Muscle of leg (tissue), 11 donors: Measurements from ENCODE around the gene ABCA13. TPM values are rescaled to one million over a fixed set of nuclear protein-coding genes. Genes with fewer than 3 reads are reported as not detected.

Experiments used
- DNase-seq: peaks from one replicate; pipeline ENCODE4 v3.0.0; 2013
- H3K27ac ChIP-seq: one replicate; pipeline ENCODE4 v1.5.1; 2013; ENCODE audit warnings: mild to moderate bottlenecking, low read length, control low read depth
- H3K27me3 ChIP-seq: one replicate; pipeline ENCODE4 v1.6.1; 2013; ENCODE audit warnings: low read length; ENCODE audit not compliant: control insufficient read depth, insufficient read depth
- H3K36me3 ChIP-seq: one replicate; pipeline ENCODE4 v1.6.1; 2013; ENCODE audit warnings: low read length; ENCODE audit not compliant: control insufficient read depth, insufficient read depth
- H3K4me1 ChIP-seq: one replicate; pipeline ENCODE4 v1.6.1; 2013; ENCODE audit warnings: low read length; ENCODE audit not compliant: control insufficient read depth, insufficient read depth
- H3K4me3 ChIP-seq: one replicate; pipeline ENCODE4 v1.5.1; 2013; ENCODE audit warnings: low read length, control low read depth
- H3K9me3 ChIP-seq: replicated peaks from 2 replicates; pipeline ENCODE4 v1.6.1; 2013; ENCODE audit warnings: low read depth, low read length; ENCODE audit not compliant: control insufficient read depth
- WGBS: methylation state at CpG from one replicate; pipeline ENCODE4 v1.1.5; 2013; ENCODE audit warnings: missing lambda C conversion rate; ENCODE audit not compliant: insufficient coverage; 5-methylcytosine and 5-hydroxymethylcytosine counted together
- polyA plus RNA-seq, 8 donors: library from polyadenylated mRNA; unstranded; fragments of 120-200 nt; gene quantifications; one replicate each; pipeline versions ENCODE4 v1.2.1 to v1.2.3, GENCODE V29; 2013; ENCODE audit warnings: inconsistent platforms in 1 of 8, low replicate concordance in 1 of 8; ENCODE audit not compliant: insufficient read length in 8 of 8, insufficient read depth in 1 of 8
- total RNA-seq: library from RNA; stranded (reverse); fragments of 120-200 nt; gene quantifications from one replicate; pipeline ENCODE4 v1.2.4, GENCODE V29; 2013

Gene ABCA13
- total and polyA plus RNA-seq, 9 donors: 0.04 to 0.13 (median 0.08) TPM

DNA sequence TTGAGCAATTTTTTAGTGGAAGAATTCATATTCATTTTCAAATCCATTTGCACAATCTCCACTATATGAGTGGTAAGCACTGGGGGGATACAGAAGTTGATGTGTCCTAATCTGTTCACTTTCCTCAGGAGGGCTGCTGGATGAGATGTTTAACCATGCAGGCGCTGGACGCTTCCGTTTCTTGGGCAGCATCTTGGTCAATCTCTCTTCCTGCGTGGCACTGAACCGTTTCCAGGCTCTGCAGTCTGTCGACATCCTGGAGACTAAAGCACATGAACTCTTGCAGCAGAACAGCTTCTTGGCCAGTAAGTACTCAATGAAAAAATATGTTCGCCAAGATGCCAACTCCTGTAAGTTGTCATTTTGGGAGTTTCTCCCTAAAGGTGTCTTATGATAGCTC is 179.3 kb downstream of the ABCA13 start:
- DNase-seq: no peak

DNA sequence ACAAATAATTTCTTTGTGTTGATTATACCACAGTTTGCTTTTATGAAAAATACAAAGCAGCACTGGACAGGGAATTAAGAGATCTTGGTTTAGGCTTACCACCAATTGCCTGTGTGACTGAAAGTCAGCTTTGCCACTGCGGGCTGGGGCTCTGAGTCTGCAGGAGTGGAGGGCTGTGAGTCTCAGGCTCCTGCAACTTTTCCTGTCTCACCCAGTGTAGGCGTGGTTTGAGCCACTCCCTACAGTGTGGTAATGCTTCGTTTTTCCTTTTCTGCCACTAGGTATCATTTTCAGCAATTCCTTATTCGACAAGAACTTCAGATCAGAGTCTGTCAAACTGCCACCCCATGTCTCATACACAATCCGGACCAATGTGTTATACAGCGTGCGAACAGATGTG is 180.6 kb downstream of the ABCA13 start:
- WGBS: 86% methylated on average over 7 of the region's 7 CpGs
- no peaks in the 10 kb centered on the region for H3K27me3 ChIP-seq
- H3K9me3 ChIP-seq: no peaks in the 10 kb centered on the region
- no peaks in the 10 kb centered on the region for H3K4me1 ChIP-seq
- H3K27ac ChIP-seq: no peak overlapping the region
- DNase-seq: no peak
- no peaks in the 10 kb centered on the region for H3K36me3 ChIP-seq
- H3K4me3 ChIP-seq: no peak overlapping the region

More for the DNA sequence above, 179.3 kb downstream of the ABCA13 start:
- no peaks in the 10 kb centered on the region for H3K9me3 ChIP-seq
- no peak overlapping the region for H3K27ac ChIP-seq
- H3K4me1 ChIP-seq: no peaks in the 10 kb centered on the region
- H3K4me3 ChIP-seq: no peak overlapping the region
- H3K36me3 ChIP-seq: no peaks in the 10 kb centered on the region
- 90% methylated on average over 2 of the region's 7 CpGs for WGBS
- H3K27me3 ChIP-seq: no peaks in the 10 kb centered on the region

DNA sequence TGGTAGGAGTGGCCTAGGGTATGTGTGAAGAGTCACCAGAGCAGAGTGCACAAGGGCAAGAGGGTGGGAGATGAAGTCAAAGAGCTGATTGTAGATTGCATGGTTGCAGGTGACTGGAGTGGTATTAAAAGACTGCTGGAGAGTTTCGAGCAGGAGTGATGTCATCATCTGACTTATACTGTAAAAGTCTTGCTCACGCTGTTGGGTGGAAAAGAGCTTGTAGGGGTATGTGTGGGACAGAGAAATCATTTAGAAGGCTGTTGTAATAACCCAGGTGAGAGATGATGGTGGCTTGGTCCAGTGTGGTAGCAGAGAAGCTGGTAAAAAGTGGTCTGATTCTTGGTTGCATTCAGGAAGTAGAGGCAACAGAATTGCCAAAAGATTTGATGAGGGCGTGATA is 184.1 kb downstream of the ABCA13 start:
- Histone ChIP-seq H3K9me3 (no peaks in the 10 kb centered on the region), H3K27me3 (no peaks in the 10 kb centered on the region), H3K36me3 (no peaks in the 10 kb centered on the region), H3K27ac (no peak overlapping the region), H3K4me3 (no peak overlapping the region), H3K4me1 (no peaks in the 10 kb centered on the region)
- WGBS: 92% methylated on average over 2 of the region's 3 CpGs
- DNase-seq: no peak

DNA sequence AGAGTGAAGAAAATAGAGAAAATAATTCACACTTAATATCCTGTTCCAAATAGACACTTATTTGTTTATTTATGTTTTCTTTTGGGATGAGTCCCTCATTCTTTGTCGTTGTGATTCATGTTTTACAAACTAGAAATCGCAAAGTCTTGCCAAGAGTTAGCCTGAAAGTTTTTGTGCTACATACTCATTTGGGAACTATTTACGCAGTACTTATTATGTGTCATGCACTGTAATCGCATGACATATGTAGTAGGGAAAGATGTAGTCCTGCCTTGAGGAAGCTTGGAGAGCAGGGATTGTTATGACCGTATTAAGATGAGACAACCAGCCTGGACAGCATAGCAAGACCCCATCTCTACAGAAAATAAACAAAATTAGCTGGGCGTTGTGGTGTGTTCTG is 189.3 kb downstream of the ABCA13 start:
- H3K36me3 ChIP-seq: no peaks in the 10 kb centered on the region
- no peak overlapping the region for H3K4me3 ChIP-seq
- H3K9me3 ChIP-seq: no peaks in the 10 kb centered on the region
- DNase-seq: peak; percentile 8
- H3K27me3 ChIP-seq: no peaks in the 10 kb centered on the region
- WGBS: no CpG with 5 or more reads among the region's 6 CpGs
- H3K4me1 ChIP-seq: no peaks in the 10 kb centered on the region
- no peak overlapping the region for H3K27ac ChIP-seq

DNA sequence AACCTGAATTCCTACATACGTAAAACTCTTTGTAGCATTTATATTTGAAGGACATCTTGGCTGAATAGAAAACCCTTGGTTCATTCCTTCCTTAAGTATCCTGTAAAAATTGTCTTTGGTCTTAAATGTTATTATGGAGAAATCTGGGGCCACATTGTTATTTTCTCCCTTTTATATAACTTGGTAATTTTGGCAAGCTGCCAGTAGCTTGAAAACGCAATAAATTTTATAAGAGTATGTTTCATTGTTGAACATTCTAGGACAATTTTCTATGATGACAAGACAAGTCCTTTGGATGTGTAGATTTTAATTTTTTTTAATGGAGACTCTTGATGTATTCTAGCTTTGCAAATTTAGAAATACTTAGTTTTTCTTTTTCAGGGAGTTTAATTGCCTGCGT is 191.9 kb downstream of the ABCA13 start:
- H3K9me3 ChIP-seq: no peaks in the 10 kb centered on the region
- DNase-seq: no peak
- H3K27ac ChIP-seq: no peak overlapping the region
- WGBS: no CpG with 5 or more reads among the region's 3 CpGs
- no peaks in the 10 kb centered on the region for H3K27me3 ChIP-seq
- H3K4me1 ChIP-seq: no peaks in the 10 kb centered on the region
- no peaks in the 10 kb centered on the region for H3K36me3 ChIP-seq
- H3K4me3 ChIP-seq: no peak overlapping the region

DNA sequence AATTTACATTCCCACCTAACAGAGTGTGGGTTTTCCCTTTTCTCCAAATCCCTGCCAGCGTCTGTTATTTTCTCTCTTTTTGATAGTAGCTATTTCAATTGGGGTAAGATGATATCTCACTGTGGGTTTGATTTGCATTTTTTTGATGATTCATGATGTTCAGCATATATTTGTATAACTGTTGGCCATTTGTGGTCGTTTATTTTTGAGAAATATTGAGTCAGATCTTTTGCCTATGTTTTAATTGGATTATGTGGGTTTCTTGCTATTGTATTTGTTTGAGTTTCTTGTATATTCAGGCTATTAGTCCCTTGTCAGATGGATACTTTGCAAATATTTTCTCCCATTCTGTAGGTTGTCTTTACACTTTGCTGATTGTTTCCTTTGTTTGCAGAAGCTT is 193.8 kb downstream of the ABCA13 start:
- DNase-seq: no peak
- Histone ChIP-seq H3K27me3 (no peaks in the 10 kb centered on the region), H3K36me3 (no peaks in the 10 kb centered on the region), H3K27ac (no peak overlapping the region), H3K4me3 (no peak overlapping the region), H3K9me3 (no peaks in the 10 kb centered on the region), H3K4me1 (no peaks in the 10 kb centered on the region)
- WGBS: no CpG with 5 or more reads among the region's 2 CpGs

DNA sequence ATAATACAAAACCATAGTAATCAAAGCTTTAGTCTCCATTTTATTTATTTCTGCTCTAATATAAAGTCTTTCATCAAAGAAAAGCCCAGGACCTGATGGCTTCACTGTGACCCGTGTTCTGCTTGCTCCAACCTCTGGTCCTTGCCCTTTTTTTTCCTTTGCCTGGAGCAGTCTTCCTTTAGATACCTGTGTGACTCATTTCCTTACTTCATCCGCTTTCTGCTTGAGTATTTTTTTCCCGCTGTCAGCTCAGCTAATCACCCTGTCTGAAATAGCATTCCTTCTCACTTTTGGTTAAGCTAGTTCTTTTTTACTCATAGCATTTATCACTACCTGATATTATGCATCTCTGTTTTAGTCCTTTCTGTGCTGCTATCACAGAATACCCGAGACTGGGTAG is 194.8 kb downstream of the ABCA13 start:
- Histone ChIP-seq H3K4me1 (no peaks in the 10 kb centered on the region), H3K36me3 (no peaks in the 10 kb centered on the region), H3K27me3 (no peaks in the 10 kb centered on the region), H3K27ac (no peak overlapping the region), H3K4me3 (no peak overlapping the region), H3K9me3 (no peaks in the 10 kb centered on the region)
- no peak for DNase-seq
- WGBS: 71% methylated on average over 2 of the region's 4 CpGs

DNA sequence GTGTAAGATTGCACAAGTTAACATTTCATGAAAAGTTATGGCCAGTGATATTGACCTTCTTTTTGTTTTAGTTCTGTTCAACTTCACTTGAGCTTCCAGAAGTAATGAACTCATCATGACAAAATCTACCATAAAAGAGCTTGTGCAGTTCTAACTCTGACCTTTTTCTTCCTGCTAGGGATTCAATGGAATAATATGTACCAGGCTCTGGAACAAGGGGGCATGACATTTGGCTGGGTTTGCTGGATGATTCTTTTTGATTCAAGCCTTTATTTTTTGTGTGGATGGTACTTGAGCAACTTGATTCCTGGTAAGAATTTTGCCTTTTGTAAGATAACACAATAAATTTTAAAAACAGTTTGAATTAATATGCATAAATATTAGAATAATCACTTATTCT is 205.0 kb downstream of the ABCA13 start:
- H3K36me3 ChIP-seq: no peaks in the 10 kb centered on the region
- H3K27ac ChIP-seq: no peak overlapping the region
- H3K4me1 ChIP-seq: no peaks in the 10 kb centered on the region
- no peak overlapping the region for H3K4me3 ChIP-seq
- no peaks in the 10 kb centered on the region for H3K9me3 ChIP-seq
- no peak for DNase-seq
- no peaks in the 10 kb centered on the region for H3K27me3 ChIP-seq

DNA sequence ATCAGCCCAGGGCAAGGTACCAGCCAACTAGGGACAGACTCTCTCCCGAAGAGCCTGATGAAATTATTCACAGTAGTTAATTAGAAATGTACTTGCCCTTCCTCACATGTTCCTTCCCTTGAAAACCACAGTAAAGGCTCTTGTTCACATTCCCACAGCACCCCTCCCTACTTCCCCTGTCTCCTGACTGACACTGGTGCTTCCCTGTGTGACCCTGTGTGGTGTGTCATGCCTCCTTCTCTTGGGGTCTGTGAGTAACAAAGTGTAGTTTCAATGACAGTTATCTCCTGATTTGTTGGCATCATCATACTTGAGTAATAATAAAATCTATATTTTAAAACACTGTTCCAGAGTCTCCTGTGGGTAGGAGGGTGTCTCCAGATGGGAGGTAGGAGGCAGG is 209.7 kb downstream of the ABCA13 start:
- no peaks in the 10 kb centered on the region for H3K4me1 ChIP-seq
- H3K27me3 ChIP-seq: no peaks in the 10 kb centered on the region
- no CpG with 5 or more reads among the region's 1 CpG for WGBS
- H3K36me3 ChIP-seq: no peaks in the 10 kb centered on the region
- DNase-seq: no peak
- H3K4me3 ChIP-seq: no peak overlapping the region
- no peaks in the 10 kb centered on the region for H3K9me3 ChIP-seq
- no peak overlapping the region for H3K27ac ChIP-seq

DNA sequence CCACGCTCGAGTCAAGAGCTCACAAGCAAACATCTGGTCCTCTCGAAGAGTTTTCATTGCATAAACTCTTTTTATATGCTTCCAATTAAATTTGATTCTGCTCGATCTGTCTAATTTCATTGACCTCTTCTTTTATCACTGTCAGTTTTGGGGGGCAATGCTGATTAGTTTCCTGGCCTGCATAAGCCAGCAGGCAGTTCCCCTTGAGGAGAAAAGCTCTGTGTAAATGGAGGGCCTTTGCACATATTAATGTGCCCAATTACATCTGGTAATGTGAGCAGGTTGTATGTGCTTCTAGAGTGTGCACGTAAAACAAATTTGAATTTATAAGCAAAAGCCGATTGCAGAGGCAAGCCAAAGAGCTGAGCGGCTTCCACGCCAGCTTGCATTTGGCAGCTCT is 210.3 kb downstream of the ABCA13 start:
- no peak overlapping the region for H3K4me3 ChIP-seq
- no peak for DNase-seq
- no peaks in the 10 kb centered on the region for H3K27me3 ChIP-seq
- H3K27ac ChIP-seq: no peak overlapping the region
- no peaks in the 10 kb centered on the region for H3K9me3 ChIP-seq
- no peaks in the 10 kb centered on the region for H3K4me1 ChIP-seq
- 53% methylated on average over 5 of the region's 8 CpGs for WGBS
- H3K36me3 ChIP-seq: no peaks in the 10 kb centered on the region

DNA sequence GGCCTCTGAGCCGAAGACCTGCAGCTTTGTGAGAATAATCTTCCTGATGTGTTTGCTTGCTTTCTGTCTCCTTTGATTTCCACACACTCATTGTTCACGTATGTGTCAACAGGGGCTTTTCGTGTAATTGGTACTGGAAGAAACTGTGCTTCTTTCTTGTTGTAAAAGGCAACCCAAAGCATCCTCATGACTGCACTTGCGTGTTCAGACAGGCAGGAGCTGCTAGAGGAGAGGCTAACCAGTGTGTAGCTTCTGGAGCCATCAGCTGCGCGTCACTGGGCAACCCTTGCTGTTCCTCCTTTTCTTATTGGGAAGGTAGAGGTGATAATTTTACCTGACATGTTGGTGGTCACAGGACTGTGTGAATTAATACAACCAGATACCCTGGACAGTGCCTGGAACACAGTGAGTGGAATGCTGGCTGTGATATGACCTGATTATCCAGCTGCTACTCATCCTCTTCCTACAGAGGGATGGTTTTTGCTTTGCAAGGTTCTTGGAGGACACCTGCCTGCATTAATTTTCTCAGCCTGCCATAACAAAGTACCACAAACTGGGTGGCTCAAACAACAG is 213.0 kb downstream of the ABCA13 start:
- Histone ChIP-seq H3K27ac (no peak overlapping the region), H3K27me3 (no peaks in the 10 kb centered on the region), H3K4me1 (no peaks in the 10 kb centered on the region), H3K36me3 (no peaks in the 10 kb centered on the region), H3K4me3 (no peak overlapping the region), H3K9me3 (no peaks in the 10 kb centered on the region)
- WGBS: 80% methylated on average over 1 of the region's 6 CpGs
- no peak for DNase-seq
